Osteoblast (primary cell): ENCODE measurements around the gene PSME3. TPM values are rescaled to one million over a fixed set of nuclear protein-coding genes. Genes with fewer than 3 reads are reported as not detected.

Source experiments
- small RNA-seq: library from RNA; depleted of rRNA; stranded (forward); fragments of <200 nt; gene quantifications from one replicate; pipeline ENCODE3, GENCODE V24; 2012
- total RNA-seq: library from RNA; depleted of rRNA; stranded (reverse); fragments of >200 nt; gene quantifications from 2 replicates; pipeline ENCODE4 v1.2.3, GENCODE V29; 2012

The PSME3 gene
- total RNA-seq, 1 donor: 81.1 TPM

Small RNA genes lying within 50 kb of the gene (small RNA-seq; reads per million reads assigned to genes)
- gene MIR6781 (not detected), gene RNU6-287P (not detected)

Other genes starting within 250 kb of the PSME3 start
- gene RETREG3, start 224.0 kb upstream of the PSME3 start, total RNA-seq: 81.0 and 90.1 TPM in 2 replicates
- 19.2 and 20.3 TPM in 2 replicates for gene TUBG1, start 223.7 kb upstream of the PSME3 start, total RNA-seq
- 13.8 TPM in 2 replicates for gene TUBG2, start 174.1 kb upstream of the PSME3 start, total RNA-seq
- 14.7 and 19.9 TPM in 2 replicates for gene PLEKHH3, start 156.4 kb upstream of the PSME3 start, total RNA-seq
- gene CCR10, start 151.6 kb upstream of the PSME3 start, total RNA-seq: 0.59 and 2.2 TPM in 2 replicates
- gene CNTNAP1, start 150.9 kb upstream of the PSME3 start, total RNA-seq: 18.6 and 19.2 TPM in 2 replicates
- gene EZH1, start 88.4 kb upstream of the PSME3 start, total RNA-seq: 30.8 and 31.8 TPM in 2 replicates
- gene RAMP2, start 72.2 kb upstream of the PSME3 start, total RNA-seq: not detected in 2 replicates
- 46.7 and 55.7 TPM in 2 replicates for gene VPS25, start 59.9 kb upstream of the PSME3 start, total RNA-seq
- gene WNK4, start 52.8 kb upstream of the PSME3 start, total RNA-seq: under 0.01 TPM in 1 of 2 replicates, not detected in the other
- gene COA3, start 34.7 kb upstream of the PSME3 start, total RNA-seq: 44.2 and 47.4 TPM in 2 replicates
- 0.88 TPM in 1 of 2 replicates, not detected in the other for gene CNTD1, start 34.5 kb upstream of the PSME3 start, total RNA-seq
- 94.8 and 104 TPM in 2 replicates for gene BECN1, start 9.1 kb upstream of the PSME3 start, total RNA-seq
- gene AOC2, start 11.2 kb downstream of the PSME3 start, total RNA-seq: 0.72 and 0.88 TPM in 2 replicates
- gene AOC3, start 17.8 kb downstream of the PSME3 start, total RNA-seq: under 0.01 TPM in 1 of 2 replicates, not detected in the other
- gene G6PC1, start 67.4 kb downstream of the PSME3 start, total RNA-seq: not detected in 2 replicates
- gene AARSD1, start 131.1 kb downstream of the PSME3 start, total RNA-seq: 14.1 and 16.2 TPM in 2 replicates
- gene PTGES3L, start 146.7 kb downstream of the PSME3 start, total RNA-seq: under 0.01 and 0.29 TPM in 2 replicates
- 8.8 and 10.1 TPM in 2 replicates for gene RUNDC1, start 147.2 kb downstream of the PSME3 start, total RNA-seq
- 878 and 1,256 TPM in 2 replicates for gene RPL27, start 165.0 kb downstream of the PSME3 start, total RNA-seq
- 28.6 and 45.2 TPM in 2 replicates for gene IFI35, start 173.4 kb downstream of the PSME3 start, total RNA-seq
- gene VAT1, start 189.0 kb downstream of the PSME3 start, total RNA-seq: 441 and 449 TPM in 2 replicates
- gene RND2, start 191.8 kb downstream of the PSME3 start, total RNA-seq: 0.29 and 0.36 TPM in 2 replicates